ENCODE measurements around the gene ACTG2.

The ACTG2 gene

GRCh38 chr2:73918856-73919255 is 26.0 kb downstream of the ACTG2 start:
- DNase-seq (ENCODE audit: extremely low read depth, low read depth) = no peak
- H3K4me3 ChIP-seq (replicated peaks; ENCODE audit: low read depth, low read length) = no peak overlapping the region
- no peak for TF ChIP-seq CTCF (IDR thresholded peaks at IDR 0.05; ENCODE audit: low read depth, low read length, missing control alignments)

- H3K4me3 ChIP-seq (replicated peaks; ENCODE audit: low read depth, low read length) = no peak overlapping the region
- no peak for TF ChIP-seq CTCF (IDR thresholded peaks at IDR 0.05; ENCODE audit: low read depth, low read length, missing control alignments)
- no peak for DNase-seq (ENCODE audit: extremely low read depth, low read depth)
Observed at GRCh38 chr2:73919596-73920228, 26.9 kb downstream of the ACTG2 start.

- no peak overlapping the region for H3K4me3 ChIP-seq (replicated peaks; ENCODE audit: low read depth, low read length)
- no peak for TF ChIP-seq CTCF (IDR thresholded peaks at IDR 0.05; ENCODE audit: low read depth, low read length, missing control alignments)
- no peak for DNase-seq (ENCODE audit: extremely low read depth, low read depth)
Observed at GRCh38 chr2:73920577-73921545, 28.1 kb downstream of the ACTG2 start.

- no peak overlapping the region for H3K4me3 ChIP-seq (replicated peaks; ENCODE audit: low read depth, low read length)
- DNase-seq (ENCODE audit: extremely low read depth, low read depth) = no peak
- no peak for TF ChIP-seq CTCF (IDR thresholded peaks at IDR 0.05; ENCODE audit: low read depth, low read length, missing control alignments)
Observed at GRCh38 chr2:73921581-73921980, 28.8 kb downstream of the ACTG2 start.

GRCh38 chr2:73922681-73923080 is 29.9 kb downstream of the ACTG2 start:
- no peak for TF ChIP-seq CTCF (IDR thresholded peaks at IDR 0.05; ENCODE audit: low read depth, low read length, missing control alignments)
- H3K4me3 ChIP-seq (replicated peaks; ENCODE audit: low read depth, low read length) = no peak overlapping the region
- DNase-seq (ENCODE audit: extremely low read depth, low read depth) = no peak

DNA sequence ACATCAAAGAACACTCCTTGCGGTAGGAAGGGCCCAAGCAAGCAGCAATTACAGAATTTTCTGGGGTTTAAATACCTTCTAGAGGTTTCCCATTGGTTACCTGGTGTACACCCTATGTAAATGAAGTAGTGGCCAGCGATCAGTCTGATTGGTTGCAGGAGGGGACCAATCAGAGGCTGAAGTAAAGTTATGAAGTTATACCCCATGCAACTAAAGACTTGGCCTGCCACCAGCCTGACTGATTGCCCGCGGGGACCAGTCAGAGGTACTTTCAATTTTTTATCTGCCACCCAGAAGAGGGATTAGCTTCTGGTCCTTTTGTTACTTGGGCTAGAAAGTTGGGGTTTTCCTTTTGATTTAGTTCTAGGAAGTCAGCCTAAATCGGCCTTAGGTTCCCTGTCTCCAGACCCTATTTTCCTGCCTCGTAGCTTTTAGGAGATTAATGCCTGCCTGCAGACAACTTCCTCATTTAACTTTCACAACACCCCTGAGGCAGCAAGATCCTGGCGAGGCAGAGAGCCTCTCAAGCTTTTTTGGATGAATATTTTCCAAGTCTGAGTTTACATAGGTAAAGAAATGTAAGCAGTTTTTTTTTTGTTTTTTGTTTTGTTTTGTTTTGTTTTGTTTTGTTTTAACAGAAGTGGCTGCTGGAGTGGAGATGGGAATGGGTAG is 32.4 kb downstream of the ACTG2 start:
- TF ChIP-seq CTCF (IDR thresholded peaks at IDR 0.05; ENCODE audit: low read depth, low read length, missing control alignments) = no peak
- H3K4me3 ChIP-seq (replicated peaks; ENCODE audit: low read depth, low read length) = no peak overlapping the region
- no peak for DNase-seq (ENCODE audit: extremely low read depth, low read depth)
